HG02852 (cell line): ENCODE measurements around the gene NYNRIN.
"Not testable (repeated sequence)": the region's sequence is repeated elsewhere in the genome, so short reads cannot be mapped to it uniquely, and the experiment has no call there.

ENCODE experiments used
- ATAC-seq: cut with Tn5 transposase; IDR thresholded peaks from one replicate; pipeline ENCODE4 v1.9.1; 2021; ENCODE audit warnings: mild to moderate bottlenecking, moderate library complexity; ENCODE audit not compliant: unreplicated experiment

Gene NYNRIN

GRCh38 chr14:24369907-24370687 lies 28.7 kb upstream of the NYNRIN start:
- no peak for ATAC-seq

- no peak for ATAC-seq
Observed at GRCh38 chr14:24370748-24371147, 28.1 kb upstream of the NYNRIN start.

- ATAC-seq, result not testable (repeated sequence)
Observed at GRCh38 chr14:24371605-24372004, 27.2 kb upstream of the NYNRIN start.

- no peak for ATAC-seq
Observed at GRCh38 chr14:24372701-24373416, 25.9 kb upstream of the NYNRIN start.

GRCh38 chr14:24376448-24377070 lies 22.2 kb upstream of the NYNRIN start:
- no peak for ATAC-seq

- no peak for ATAC-seq
Observed at GRCh38 chr14:24377126-24377525, 21.7 kb upstream of the NYNRIN start.

- no peak for ATAC-seq
Observed at GRCh38 chr14:24377657-24378056, 21.1 kb upstream of the NYNRIN start.

GRCh38 chr14:24378327-24378726 lies 20.5 kb upstream of the NYNRIN start:
- ATAC-seq, result no peak

- no peak for ATAC-seq
Observed at GRCh38 chr14:24378981-24379906, 19.6 kb upstream of the NYNRIN start.

- ATAC-seq, result no peak
Observed at GRCh38 chr14:24379907-24380730, 18.7 kb upstream of the NYNRIN start.

- peak; percentile 54 for ATAC-seq
Observed at GRCh38 chr14:24381363-24382063, 17.3 kb upstream of the NYNRIN start.

- no peak for ATAC-seq
Observed at GRCh38 chr14:24382064-24382371, 16.8 kb upstream of the NYNRIN start.

GRCh38 chr14:24384169-24384568 lies 14.6 kb upstream of the NYNRIN start:
- ATAC-seq, result no peak

GRCh38 chr14:24385524-24385923 lies 13.3 kb upstream of the NYNRIN start:
- ATAC-seq, result no peak

- ATAC-seq, result no peak
Observed at GRCh38 chr14:24387009-24387345, 11.8 kb upstream of the NYNRIN start.

- ATAC-seq, result not testable (repeated sequence)
Observed at GRCh38 chr14:24387579-24387978, 11.2 kb upstream of the NYNRIN start.

- no peak for ATAC-seq
Observed at GRCh38 chr14:24388474-24389179, 10.2 kb upstream of the NYNRIN start.

- ATAC-seq, result no peak
Observed at GRCh38 chr14:24389226-24389848, 9.5 kb upstream of the NYNRIN start.
